ENCODE results near the gene TCERG1L.
"Not testable (repeated sequence)": the region's sequence is repeated elsewhere in the genome, so short reads cannot be mapped to it uniquely, and the experiment has no call there.

The TCERG1L gene, protein sequence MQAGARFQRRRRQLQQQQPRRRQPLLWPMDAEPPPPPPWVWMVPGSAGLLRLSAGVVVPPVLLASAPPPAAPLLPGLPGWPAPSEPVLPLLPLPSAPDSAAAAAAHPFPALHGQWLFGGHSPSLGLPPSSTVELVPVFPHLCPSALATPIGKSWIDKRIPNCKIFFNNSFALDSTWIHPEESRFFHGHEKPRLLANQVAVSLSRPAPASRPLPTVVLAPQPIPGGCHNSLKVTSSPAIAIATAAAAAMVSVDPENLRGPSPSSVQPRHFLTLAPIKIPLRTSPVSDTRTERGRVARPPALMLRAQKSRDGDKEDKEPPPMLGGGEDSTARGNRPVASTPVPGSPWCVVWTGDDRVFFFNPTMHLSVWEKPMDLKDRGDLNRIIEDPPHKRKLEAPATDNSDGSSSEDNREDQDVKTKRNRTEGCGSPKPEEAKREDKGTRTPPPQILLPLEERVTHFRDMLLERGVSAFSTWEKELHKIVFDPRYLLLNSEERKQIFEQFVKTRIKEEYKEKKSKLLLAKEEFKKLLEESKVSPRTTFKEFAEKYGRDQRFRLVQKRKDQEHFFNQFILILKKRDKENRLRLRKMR

DNA sequence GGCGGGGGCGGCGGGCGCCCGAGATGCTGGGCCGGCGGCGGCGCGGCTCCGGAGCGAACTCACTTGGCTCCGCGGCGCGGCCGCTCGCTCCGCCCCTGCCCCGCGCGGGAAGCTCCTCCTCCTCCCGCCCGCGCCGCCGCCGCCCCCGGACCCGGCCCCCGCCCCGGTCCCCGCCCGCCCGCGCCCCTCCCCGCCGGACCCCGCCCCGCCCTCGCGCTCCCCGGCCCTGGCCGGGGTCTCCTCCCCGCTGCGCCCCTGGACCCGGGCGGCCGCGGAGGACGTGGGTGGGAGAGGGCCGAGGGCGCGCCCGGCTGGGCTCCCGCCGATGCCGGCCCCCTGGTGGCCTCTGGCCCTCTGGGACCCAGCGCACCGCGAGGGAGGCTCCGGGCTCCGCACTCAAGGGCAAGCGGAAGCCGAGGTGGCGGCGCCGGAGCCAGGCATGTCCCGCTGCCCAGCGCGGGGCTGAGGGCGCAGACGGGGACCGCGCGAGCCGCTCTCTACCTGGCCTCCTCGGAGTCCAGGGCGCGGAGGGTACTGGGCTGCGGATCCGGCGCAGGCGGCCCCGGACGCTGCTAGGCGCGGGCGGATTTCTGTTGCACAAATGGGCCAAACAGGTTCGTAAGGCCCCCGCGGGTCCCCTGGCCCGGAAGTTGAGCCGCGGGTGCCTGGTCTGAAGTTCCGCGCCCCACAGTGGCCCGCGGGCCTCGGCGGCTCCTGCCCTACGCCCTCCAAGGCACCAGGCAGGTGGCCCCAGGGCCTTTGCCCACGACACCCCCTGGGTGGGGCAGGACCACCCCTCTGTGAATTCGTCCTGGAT is at the start of gene TCERG1L:
TCERG1L (minus strand) TSS at position 61 of the 817 bp plus-strand sequence. CDS start 86 bp downstream, outside the sequence.
- no peak for DNase-seq (ENCODE audit: low read depth in 2 of 2)

DNA sequence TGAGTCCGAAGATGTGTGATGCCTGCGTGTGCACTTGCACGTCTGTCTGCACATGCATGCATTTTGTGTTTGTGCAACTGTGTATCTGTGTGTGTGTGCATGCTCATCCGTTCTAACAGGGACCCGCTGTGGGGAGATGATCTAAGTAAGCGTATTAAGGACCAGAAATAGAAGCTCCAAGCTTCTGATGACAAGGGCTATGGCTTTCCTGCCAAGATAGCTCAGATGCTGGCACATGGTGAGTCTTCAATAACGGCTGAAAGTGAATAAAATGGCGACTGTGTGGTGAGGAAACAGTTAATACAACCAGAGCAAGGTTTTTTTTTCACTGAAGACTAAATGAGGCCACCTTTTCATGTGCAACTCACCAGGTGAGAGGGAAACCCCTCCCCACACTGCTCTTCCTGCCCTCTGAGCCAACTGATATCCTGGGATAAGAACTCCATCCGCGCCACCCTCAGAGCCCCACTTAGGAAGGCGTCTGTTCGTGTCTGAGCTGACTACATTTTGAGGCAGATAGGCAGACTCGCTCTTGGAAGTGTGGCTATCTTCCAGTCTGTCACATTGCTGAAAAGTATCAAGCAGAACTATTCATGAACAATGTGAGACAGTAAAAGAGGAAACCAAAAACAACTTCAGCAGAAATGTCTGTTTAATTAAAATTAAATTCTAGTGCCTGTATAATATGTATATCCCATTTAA is 47.4 kb upstream of the TCERG1L start:
- DNase-seq (ENCODE audit: low read depth in 2 of 2), result no peak

DNA sequence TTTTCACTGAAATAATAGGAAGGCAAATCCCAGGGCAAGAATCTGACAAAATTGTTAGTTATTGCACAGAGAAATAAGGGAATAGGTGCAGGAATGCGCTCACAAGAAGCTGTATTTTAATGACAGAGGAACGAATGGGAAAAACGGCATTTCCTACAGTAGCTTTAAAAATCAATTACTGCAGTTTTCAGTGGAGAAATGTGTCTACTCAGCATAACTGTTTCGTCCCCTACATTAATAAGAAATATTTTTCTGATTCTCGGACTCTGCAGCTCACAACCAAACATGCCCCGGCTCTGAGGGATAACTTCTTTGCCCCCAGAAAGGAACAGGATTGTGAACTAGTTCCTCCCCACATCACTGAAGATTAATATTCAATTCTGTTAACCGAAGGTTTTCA is 44.9 kb upstream of the TCERG1L start:
- DNase-seq (ENCODE audit: low read depth in 2 of 2), result no peak

DNA sequence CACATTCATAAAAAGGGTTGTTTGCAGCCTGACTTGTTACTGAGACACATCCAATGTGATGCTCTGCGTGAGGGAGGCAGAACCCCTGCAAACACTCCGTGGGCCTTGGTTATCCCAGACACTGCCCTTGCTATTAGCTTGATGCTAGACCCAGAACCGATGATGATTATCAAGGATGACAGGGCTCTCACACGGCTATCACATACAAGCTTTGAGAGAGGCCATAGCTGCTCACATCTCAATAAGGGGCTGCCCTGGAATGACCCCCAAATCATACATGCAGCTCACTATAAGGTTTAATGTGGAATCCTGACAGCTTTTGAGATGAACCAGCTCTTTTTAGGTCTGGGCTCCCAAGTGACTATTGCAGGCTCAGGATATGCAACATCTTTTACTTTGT is 44.4 kb upstream of the TCERG1L start:
- no peak for DNase-seq (ENCODE audit: low read depth in 2 of 2)

DNA sequence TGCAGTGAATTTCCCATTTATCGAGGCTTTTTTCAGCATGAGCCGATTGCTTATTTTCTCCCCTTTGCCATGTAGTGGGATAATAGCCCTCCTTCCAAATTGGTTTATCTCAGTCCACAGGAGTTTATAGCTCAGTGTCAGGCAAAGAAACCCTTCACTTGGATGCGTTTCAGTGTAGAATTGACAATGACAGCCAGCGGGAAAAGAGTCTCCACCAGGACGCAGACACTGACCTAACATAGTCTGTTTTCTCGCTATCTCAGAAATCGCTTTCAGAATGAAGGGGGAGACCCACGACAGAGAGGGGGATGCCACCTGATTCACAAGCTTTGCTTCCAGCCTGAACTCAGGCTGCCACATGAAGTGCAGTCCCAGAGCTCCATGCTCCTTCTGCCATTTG is 43.5 kb upstream of the TCERG1L start:
- DNase-seq (ENCODE audit: low read depth in 2 of 2), result no peak

GRCh38 chr10:131354380-131354779 is 42.9 kb upstream of the TCERG1L start:
- no peak for DNase-seq (ENCODE audit: low read depth in 2 of 2)

GRCh38 chr10:131352765-131353290 is 41.3 kb upstream of the TCERG1L start:
- DNase-seq (ENCODE audit: low read depth in 2 of 2), result no peak

GRCh38 chr10:131350660-131351059 is 39.1 kb upstream of the TCERG1L start:
- DNase-seq (ENCODE audit: low read depth in 2 of 2), result no peak

- no peak for DNase-seq (ENCODE audit: low read depth in 2 of 2)
These were observed 38.7 kb upstream of the TCERG1L start for GRCh38 chr10:131350245-131350644.

DNA sequence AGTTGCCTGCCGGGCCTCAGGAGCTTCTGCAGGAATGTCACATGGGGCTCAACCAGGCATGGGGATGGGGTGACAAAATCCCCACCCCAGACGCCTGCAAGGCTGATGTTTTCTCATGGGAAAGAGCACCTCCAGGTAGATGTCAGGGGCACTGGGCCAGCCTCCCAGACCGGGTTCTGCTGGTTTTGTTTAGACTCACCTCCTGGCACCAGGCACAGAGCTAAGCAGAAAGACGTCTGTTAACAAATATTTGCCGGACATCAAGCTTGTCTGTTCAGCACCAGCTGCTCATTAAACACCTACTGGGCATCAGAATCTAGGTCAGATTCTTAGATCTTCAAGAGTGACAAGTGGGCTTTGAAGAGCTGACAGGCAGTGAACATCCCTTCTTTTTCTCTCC is 34.9 kb upstream of the TCERG1L start:
- DNase-seq (ENCODE audit: low read depth in 2 of 2), result no peak

DNA sequence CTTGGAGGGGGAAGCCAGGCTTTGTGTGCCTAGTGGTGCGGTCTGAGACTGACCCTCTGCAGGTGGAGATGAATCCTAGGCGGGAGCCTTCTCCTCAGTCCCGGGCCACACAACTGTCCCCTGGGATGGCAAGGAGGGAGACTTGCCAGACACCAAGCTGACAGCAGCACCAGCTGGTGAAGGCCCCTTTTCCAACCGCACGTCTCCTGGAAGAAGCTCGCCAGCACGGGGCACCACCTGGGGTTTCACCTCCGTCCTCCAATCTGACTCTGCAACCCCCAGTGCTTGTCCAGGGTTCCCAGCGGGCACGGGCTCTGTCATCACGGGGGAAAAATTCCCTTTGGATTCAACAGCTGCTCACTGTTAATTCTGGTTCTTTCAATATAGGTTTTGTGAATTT is 34.2 kb upstream of the TCERG1L start:
- no peak for DNase-seq (ENCODE audit: low read depth in 2 of 2)

GRCh38 chr10:131344747-131345146 is 33.2 kb upstream of the TCERG1L start:
- DNase-seq (ENCODE audit: low read depth in 2 of 2), result no peak

- DNase-seq (ENCODE audit: low read depth in 2 of 2), result no peak
These were observed 26.2 kb upstream of the TCERG1L start for GRCh38 chr10:131337741-131338140.

DNA sequence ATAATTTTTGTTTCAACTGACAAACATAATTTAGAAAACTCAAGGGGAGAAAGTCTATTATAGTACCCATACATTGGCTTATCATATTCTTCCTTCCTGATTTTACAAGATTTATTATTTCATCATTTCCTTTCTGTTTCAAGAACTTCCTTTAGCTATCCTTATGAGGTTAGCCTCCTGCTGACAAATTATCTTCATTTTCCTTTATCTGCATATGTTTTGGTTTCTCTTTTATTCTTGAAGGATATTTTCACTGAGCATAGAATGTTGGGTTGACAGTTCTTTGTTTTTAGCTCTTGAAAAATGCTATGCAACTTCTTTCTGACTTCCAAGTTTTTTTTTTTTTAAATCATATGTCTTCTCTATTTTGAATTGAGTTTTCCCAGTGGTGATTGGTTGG is 21.3 kb upstream of the TCERG1L start:
- DNase-seq (ENCODE audit: low read depth in 2 of 2), result no peak

GRCh38 chr10:131323880-131324279 is 12.4 kb upstream of the TCERG1L start:
- DNase-seq (ENCODE audit: low read depth in 2 of 2), result no peak

- DNase-seq (ENCODE audit: low read depth in 2 of 2), result no peak
These were observed 11.5 kb upstream of the TCERG1L start for GRCh38 chr10:131323025-131323424.

DNA sequence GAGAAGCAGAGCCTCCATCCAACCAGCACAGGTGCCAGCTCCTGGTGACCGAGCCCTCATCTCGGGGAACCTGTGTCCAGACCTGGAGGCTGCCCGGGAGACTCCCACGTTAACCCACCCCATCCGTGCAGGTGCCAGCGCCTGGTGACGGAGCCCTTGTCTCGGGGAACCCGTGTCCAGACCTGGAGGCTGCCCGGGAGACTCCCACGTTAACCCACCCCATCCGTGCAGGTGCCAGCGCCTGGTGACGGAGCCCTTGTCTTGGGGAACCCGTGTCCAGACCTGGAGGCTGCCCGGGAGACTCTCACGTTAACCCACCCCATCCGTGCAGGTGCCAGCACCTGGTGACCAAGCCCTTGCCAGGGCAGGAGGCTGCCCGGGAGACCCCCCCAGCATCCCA is 11.1 kb upstream of the TCERG1L start:
- DNase-seq (ENCODE audit: low read depth in 2 of 2), result not testable (repeated sequence)

DNA sequence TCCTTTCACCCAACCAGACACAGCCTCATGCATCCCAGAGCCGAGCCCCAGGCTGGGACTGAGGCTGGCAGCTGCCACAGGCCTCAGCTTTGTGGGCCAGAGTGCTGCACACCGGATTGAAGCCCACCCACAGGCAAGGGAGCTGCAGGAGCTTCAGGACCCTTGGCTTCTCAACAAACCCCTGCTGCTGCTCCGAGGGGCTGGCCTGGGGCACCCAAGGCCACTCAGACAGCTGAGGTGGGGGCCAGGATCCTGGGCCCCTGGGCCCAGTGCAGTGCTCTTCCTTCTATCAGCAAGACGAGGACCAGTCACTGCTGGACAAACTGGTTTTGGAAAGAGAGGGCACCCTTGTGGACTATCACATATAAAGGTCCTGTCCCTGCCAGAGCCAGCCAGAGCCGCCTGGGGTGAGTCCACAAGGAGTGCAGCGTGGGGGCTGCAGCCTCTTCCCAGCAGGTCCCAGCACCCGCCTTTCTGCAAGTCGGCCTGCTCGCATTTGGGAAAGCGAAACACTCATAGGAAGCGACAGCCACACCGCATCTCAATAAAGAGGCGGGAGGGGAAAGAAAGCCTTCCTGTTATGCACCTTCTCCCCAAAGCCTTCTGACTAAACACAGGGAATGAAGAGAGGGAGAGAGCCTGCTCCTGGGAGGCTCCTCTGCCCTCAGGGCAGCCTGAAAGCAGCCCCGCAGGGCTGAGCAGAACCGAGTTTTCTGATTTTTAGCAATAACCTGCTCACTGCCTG is 9.5 kb upstream of the TCERG1L start:
- no peak for DNase-seq (ENCODE audit: low read depth in 2 of 2)

DNA sequence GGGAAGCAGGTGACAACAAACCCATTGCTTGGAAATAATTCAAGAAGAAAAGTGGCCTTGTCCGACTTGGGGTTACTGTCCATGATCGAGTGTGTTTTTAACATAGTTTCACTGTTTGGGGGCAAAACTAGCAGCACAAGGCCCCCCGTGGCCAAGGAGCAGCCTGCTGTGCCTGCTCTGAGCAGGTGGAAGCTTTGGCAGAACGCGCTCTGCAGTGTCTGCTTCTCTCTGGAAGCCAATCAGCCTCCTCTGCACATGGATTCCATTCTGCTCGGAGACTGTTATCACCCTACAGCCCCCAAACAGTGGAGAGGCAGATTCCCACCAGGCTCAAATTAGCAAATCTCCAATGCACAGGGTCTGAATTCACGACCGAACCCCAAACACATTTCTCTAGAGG is 7.3 kb upstream of the TCERG1L start:
- DNase-seq (ENCODE audit: low read depth in 2 of 2), result no peak

- no peak for DNase-seq (ENCODE audit: low read depth in 2 of 2)
These were observed 6.8 kb upstream of the TCERG1L start for GRCh38 chr10:131318291-131318690.

All from stimulated activated CD4-positive, alpha-beta T cell treated with anti-CD3 and anti-CD28 coated beads, Interleukin-12 subunit alpha, Interleukin-12 subunit beta, amount 100 ng/mL, for 24 hours (primary cell).